Progenitor cell of endocrine pancreas (in vitro differentiated cells): ENCODE data around the gene LIPC. TPM values are rescaled to one million over a fixed set of nuclear protein-coding genes. Genes with fewer than 3 reads are reported as not detected.

Experiments
- DNase-seq: peaks from one replicate; pipeline ENCODE4 v3.0.0; 2021; ENCODE audit warnings: low spot score; ENCODE audit not compliant: unreplicated experiment
- H3K27ac Mint-ChIP-seq: 2 replicates; pipeline ENCODE4 v1.8.0; 2021; ENCODE audit warnings: mild to moderate bottlenecking, moderate library complexity, mixed read lengths
- H3K27me3 Mint-ChIP-seq: 2 replicates; pipeline ENCODE4 v1.8.0; 2021; ENCODE audit warnings: mixed read lengths
- H3K36me3 Mint-ChIP-seq: 2 replicates; pipeline ENCODE4 v1.8.0; 2022; ENCODE audit warnings: mixed read lengths; ENCODE audit not compliant: insufficient read depth
- H3K4me1 Mint-ChIP-seq: 2 replicates; pipeline ENCODE4 v1.8.0; 2021; ENCODE audit warnings: low read depth, mixed read lengths
- H3K4me3 Mint-ChIP-seq: 2 replicates; pipeline ENCODE4 v1.8.0; 2021; ENCODE audit warnings: low read depth, mild to moderate bottlenecking, moderate library complexity, mixed read lengths
- H3K9me3 Mint-ChIP-seq: 2 replicates; pipeline ENCODE4 v1.8.0; 2021; ENCODE audit warnings: low read depth, mixed read lengths
- CTCF ChIP-seq: fragments of 200-600 bp; sonication (generic); IDR thresholded peaks from one replicate; pipeline ENCODE4 v1.5.0; 2021; ENCODE audit warnings: antibody characterized with exemption, mild to moderate bottlenecking; ENCODE audit not compliant: unreplicated experiment
- total RNA-seq: library from RNA; stranded (reverse); gene quantifications from 2 replicates; pipeline ENCODE4 v1.2.1, GENCODE V29; 2021

LIPC gene
- total RNA-seq, 1 donor from 2014 or later, result 5.9 TPM

- no peak overlapping the region for H3K27ac Mint-ChIP-seq
- no peaks in the 10 kb centered on the region for H3K36me3 Mint-ChIP-seq
- H3K9me3 Mint-ChIP-seq, result no peaks in the 10 kb centered on the region
- peaks cover 6% of the 10 kb centered on the region for H3K27me3 Mint-ChIP-seq
- no peak for TF ChIP-seq CTCF
- H3K4me3 Mint-ChIP-seq, result no peak overlapping the region
- DNase-seq, result no peak
- peaks cover 20% of the 10 kb centered on the region for H3K4me1 Mint-ChIP-seq
These were observed 39.6 kb downstream of the LIPC start for GRCh38 chr15:58471348-58471747.

GRCh38 chr15:58472221-58472620 lies 40.4 kb downstream of the LIPC start:
- Mint-ChIP-seq H3K36me3 (no peaks in the 10 kb centered on the region), H3K27me3 (peaks cover 8% of the 10 kb centered on the region), H3K4me3 (no peak overlapping the region), H3K27ac (no peak overlapping the region), H3K9me3 (no peaks in the 10 kb centered on the region), H3K4me1 (peaks cover 26% of the 10 kb centered on the region)
- no peak for DNase-seq
- no peak for TF ChIP-seq CTCF

- H3K4me3 Mint-ChIP-seq, result no peak overlapping the region
- no peak for TF ChIP-seq CTCF
- H3K9me3 Mint-ChIP-seq, result no peaks in the 10 kb centered on the region
- peaks cover 9% of the 10 kb centered on the region for H3K27me3 Mint-ChIP-seq
- no peak for DNase-seq
- H3K4me1 Mint-ChIP-seq, result peaks cover 25% of the 10 kb centered on the region
- peak overlapping the region; percentile 0 for H3K27ac Mint-ChIP-seq
- H3K36me3 Mint-ChIP-seq, result no peaks in the 10 kb centered on the region
These were observed 41.2 kb downstream of the LIPC start for GRCh38 chr15:58472821-58473581.

GRCh38 chr15:58473724-58474123 lies 41.9 kb downstream of the LIPC start:
- Mint-ChIP-seq H3K27me3 (peaks cover 9% of the 10 kb centered on the region), H3K4me1 (peaks cover 22% of the 10 kb centered on the region), H3K36me3 (no peaks in the 10 kb centered on the region), H3K27ac (no peak overlapping the region), H3K9me3 (no peaks in the 10 kb centered on the region), H3K4me3 (no peak overlapping the region)
- no peak for TF ChIP-seq CTCF
- no peak for DNase-seq

- Mint-ChIP-seq H3K9me3 (no peaks in the 10 kb centered on the region), H3K36me3 (no peaks in the 10 kb centered on the region), H3K4me3 (no peak overlapping the region), H3K27ac (no peak overlapping the region), H3K4me1 (peaks cover 21% of the 10 kb centered on the region), H3K27me3 (peaks cover 9% of the 10 kb centered on the region)
- TF ChIP-seq CTCF, result no peak
- DNase-seq, result no peak
These were observed 43.0 kb downstream of the LIPC start for GRCh38 chr15:58474741-58475323.
